Loucy (cell line): ENCODE results near the gene PRSS38.

ENCODE experiments used
- H2AFZ ChIP-seq: fragments of 200-600 bp; sonication (generic); 2 replicates; pipeline ENCODE4 v1.6.0; 2016; ENCODE audit warnings: antibody characterized with exemption, mild to moderate bottlenecking, low read length, moderate library complexity
- H3F3A ChIP-seq: fragments of 200-600 bp; 2 replicates; pipeline ENCODE4 v1.6.0; 2016; ENCODE audit warnings: antibody characterized with exemption, low read depth, mild to moderate bottlenecking
- H3K27me3 ChIP-seq: fragments of 200-600 bp; sonication (generic); 2 replicates; pipeline ENCODE4 v1.6.1; 2014; ENCODE audit warnings: low read length, mild to moderate bottlenecking; ENCODE audit not compliant: insufficient read depth, poor library complexity, severe bottlenecking
- H3K36me3 ChIP-seq: fragments of 200-600 bp; sonication (generic); 2 replicates; pipeline ENCODE4 v1.6.1; 2016; ENCODE audit warnings: low read length; ENCODE audit not compliant: insufficient read depth
- H3K4me1 ChIP-seq: fragments of 200-600 bp; sonication (generic); 2 replicates; pipeline ENCODE4 v1.5.1; 2014; ENCODE audit warnings: low read length, mild to moderate bottlenecking; ENCODE audit not compliant: insufficient read depth, poor library complexity, severe bottlenecking
- H3K4me2 ChIP-seq: fragments of 200-600 bp; sonication (generic); 2 replicates; pipeline ENCODE4 v1.6.0; 2014; ENCODE audit warnings: antibody characterized with exemption, low read length, low read depth, mild to moderate bottlenecking; ENCODE audit not compliant: poor library complexity, severe bottlenecking
- H3K4me3 ChIP-seq: fragments of 200-600 bp; sonication (generic); 2 replicates; pipeline ENCODE4 v1.5.1; 2014; ENCODE audit warnings: low read length, mild to moderate bottlenecking, mixed read lengths; ENCODE audit not compliant: poor library complexity, severe bottlenecking
- H3K79me2 ChIP-seq: fragments of 200-600 bp; sonication (generic); 2 replicates; pipeline ENCODE4 v1.6.1; 2014; ENCODE audit warnings: low read length; ENCODE audit not compliant: insufficient read depth
- H3K9ac ChIP-seq: fragments of 200-600 bp; sonication (generic); 2 replicates; pipeline ENCODE4 v1.6.0; 2014; ENCODE audit warnings: mild to moderate bottlenecking, low read depth, low read length, moderate library complexity; ENCODE audit not compliant: poor library complexity, severe bottlenecking
- H3K9me2 ChIP-seq: fragments of 200-600 bp; sonication (generic); replicated peaks from 2 replicates; pipeline ENCODE4 v1.6.1; 2016; ENCODE audit warnings: low read depth, low read length, mixed read lengths
- H3K9me3 ChIP-seq: fragments of 200-600 bp; sonication (generic); 2 replicates; pipeline ENCODE4 v1.6.1; 2014; ENCODE audit warnings: mild to moderate bottlenecking, antibody characterized with exemption, low read length, low read depth; ENCODE audit not compliant: insufficient read depth
- H4K20me1 ChIP-seq: fragments of 200-600 bp; sonication (generic); 2 replicates; pipeline ENCODE4 v1.6.0; 2014; ENCODE audit warnings: antibody characterized with exemption, low read length, mild to moderate bottlenecking; ENCODE audit not compliant: insufficient read depth, poor library complexity, severe bottlenecking
- EZH2phosphoT487 ChIP-seq: fragments of 200-600 bp; IDR thresholded peaks from 2 replicates; pipeline ENCODE4 v1.6.1; 2018; ENCODE audit warnings: antibody characterized with exemption, mild to moderate bottlenecking, moderate library complexity, borderline replicate concordance
- TF ChIP-seq, protein P1 (sequence below): fragments of 200-600 bp; sonication (generic); conservative IDR thresholded peaks from 2 replicates; pipeline ENCODE4 v1.5.1; 2014; ENCODE audit warnings: mild to moderate bottlenecking, antibody characterized with exemption, low read length

Gene PRSS38

DNA sequence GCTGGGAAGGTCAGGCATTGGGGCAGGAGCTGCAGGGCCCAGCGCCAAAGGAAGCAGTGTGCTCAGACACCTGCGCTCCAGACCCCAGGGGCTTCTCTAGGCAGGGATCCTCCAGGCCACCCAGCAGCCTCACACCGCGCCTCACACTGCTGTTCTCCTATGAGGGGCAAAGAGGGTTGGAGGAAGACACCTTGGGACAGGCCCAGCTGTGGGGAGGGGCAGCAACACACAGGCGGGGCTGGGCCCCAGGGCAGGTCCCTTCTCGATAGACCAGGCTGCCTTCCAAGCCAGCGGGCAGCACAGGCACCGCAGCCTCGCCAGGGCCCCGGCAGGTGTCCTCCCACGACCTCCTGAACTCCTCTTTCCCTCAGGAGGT is 20.7 kb upstream of the PRSS38 start:
- Histone ChIP-seq H3K36me3 (no peaks in the 10 kb centered on the region), H3K4me1 (no peaks in the 10 kb centered on the region), H3F3A (no peaks in the 10 kb centered on the region), H3K79me2 (no peaks in the 10 kb centered on the region), H3K9me2 (no peaks in the 10 kb centered on the region), H3K27me3 (no peaks in the 10 kb centered on the region), H2AFZ (no peak overlapping the region), H3K9me3 (no peaks in the 10 kb centered on the region), H3K4me3 (no peak overlapping the region), H4K20me1 (no peaks in the 10 kb centered on the region), H3K4me2 (no peak overlapping the region), H3K9ac (no peak overlapping the region)
- no peak for TF ChIP-seq EZH2phosphoT487
- TF ChIP-seq, protein P1, sequence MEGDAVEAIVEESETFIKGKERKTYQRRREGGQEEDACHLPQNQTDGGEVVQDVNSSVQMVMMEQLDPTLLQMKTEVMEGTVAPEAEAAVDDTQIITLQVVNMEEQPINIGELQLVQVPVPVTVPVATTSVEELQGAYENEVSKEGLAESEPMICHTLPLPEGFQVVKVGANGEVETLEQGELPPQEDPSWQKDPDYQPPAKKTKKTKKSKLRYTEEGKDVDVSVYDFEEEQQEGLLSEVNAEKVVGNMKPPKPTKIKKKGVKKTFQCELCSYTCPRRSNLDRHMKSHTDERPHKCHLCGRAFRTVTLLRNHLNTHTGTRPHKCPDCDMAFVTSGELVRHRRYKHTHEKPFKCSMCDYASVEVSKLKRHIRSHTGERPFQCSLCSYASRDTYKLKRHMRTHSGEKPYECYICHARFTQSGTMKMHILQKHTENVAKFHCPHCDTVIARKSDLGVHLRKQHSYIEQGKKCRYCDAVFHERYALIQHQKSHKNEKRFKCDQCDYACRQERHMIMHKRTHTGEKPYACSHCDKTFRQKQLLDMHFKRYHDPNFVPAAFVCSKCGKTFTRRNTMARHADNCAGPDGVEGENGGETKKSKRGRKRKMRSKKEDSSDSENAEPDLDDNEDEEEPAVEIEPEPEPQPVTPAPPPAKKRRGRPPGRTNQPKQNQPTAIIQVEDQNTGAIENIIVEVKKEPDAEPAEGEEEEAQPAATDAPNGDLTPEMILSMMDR, result no peak

- H3K9me3 ChIP-seq, result no peaks in the 10 kb centered on the region
- no peaks in the 10 kb centered on the region for H3K79me2 ChIP-seq
- H3K4me1 ChIP-seq, result no peaks in the 10 kb centered on the region
- no peak overlapping the region for H3K4me3 ChIP-seq
- no peak overlapping the region for H3K4me2 ChIP-seq
- H4K20me1 ChIP-seq, result no peaks in the 10 kb centered on the region
- no peaks in the 10 kb centered on the region for H3K9me2 ChIP-seq
- H3F3A ChIP-seq, result no peaks in the 10 kb centered on the region
- no peak for TF ChIP-seq EZH2phosphoT487
- TF ChIP-seq, protein P1, result no peak
- no peaks in the 10 kb centered on the region for H3K27me3 ChIP-seq
- no peak overlapping the region for H2AFZ ChIP-seq
- H3K9ac ChIP-seq, result no peak overlapping the region
- no peaks in the 10 kb centered on the region for H3K36me3 ChIP-seq
Observed at GRCh38 chr1:227795732-227796131, 19.7 kb upstream of the PRSS38 start.

- TF ChIP-seq, protein P1, result no peak
- TF ChIP-seq EZH2phosphoT487, result no peak
Observed at GRCh38 chr1:227796359-227796915, 19.0 kb upstream of the PRSS38 start.

More at GRCh38 chr1:227796359-227796915, 19.0 kb upstream of the PRSS38 start:
- H3K36me3 ChIP-seq, result no peaks in the 10 kb centered on the region
- no peaks in the 10 kb centered on the region for H3K27me3 ChIP-seq
- H3K9ac ChIP-seq, result no peak overlapping the region
- no peaks in the 10 kb centered on the region for H3K4me1 ChIP-seq
- H3K9me3 ChIP-seq, result no peaks in the 10 kb centered on the region
- no peaks in the 10 kb centered on the region for H3K79me2 ChIP-seq
- no peaks in the 10 kb centered on the region for H3K9me2 ChIP-seq
- no peak overlapping the region for H2AFZ ChIP-seq
- H3K4me2 ChIP-seq, result no peak overlapping the region
- no peak overlapping the region for H3K4me3 ChIP-seq
- no peaks in the 10 kb centered on the region for H3F3A ChIP-seq
- H4K20me1 ChIP-seq, result no peaks in the 10 kb centered on the region
